HepG2 (cell line): ENCODE results near the gene EPC1. TPM values are rescaled to one million over a fixed set of nuclear protein-coding genes. Genes with fewer than 3 reads are reported as not detected.

ENCODE experiments used
- ATAC-seq: fragments of 200-7000 bp; cut with Tn5 transposase; 3 replicates; pipeline ENCODE4 v1.9.1; 2020; ENCODE audit warnings: mild to moderate bottlenecking, moderate library complexity
- BruUV-seq: library from RNA; stranded (reverse); fragments of 400-500 nt; replicated peaks from 2 replicates; lab custom pipeline; 2021; lab: Mats Ljungman, UMichigan
- CTCF ChIA-PET: fragments of 300-600 bp; formaldehyde crosslinking; extraction: SDS; loops from one replicate; lab custom pipeline; 2021; ENCODE audit warnings: low total read pairs, inconsistent platforms, low intra/inter-chr PET ratio; lab: Yijun Ruan, JAX
- POLR2A ChIA-PET: fragments of 350-600 bp; sonication (Branson Sonifier 250); formaldehyde crosslinking; loops from one replicate; lab custom pipeline; 2020; ENCODE audit warnings: antibody characterized with exemption, inconsistent platforms; lab: Yijun Ruan, JAX
- DNase-seq: peaks from one replicate; pipeline ENCODE4 v3.0.0-alpha.2; 2015; ENCODE audit warnings: low spot score
- FAIRE-seq: peaks from 3 replicates; lab custom pipeline; 2011; peaks lifted over from hg19 to GRCh38; lab: Jason Lieb, UNC
- H2AFZ ChIP-seq: one replicate; pipeline ENCODE4 v1.6.1; 2011; ENCODE audit warnings: low read length, inconsistent platforms
- H3K27ac ChIP-seq: fragments of 300-600 bp; 3 replicates; pipeline ENCODE4 v1.8.0; 2011; ENCODE audit warnings: mixed run types, mild to moderate bottlenecking, mixed read lengths, low read length, inconsistent platforms; ENCODE audit not compliant: insufficient read depth; ENCODE audit errors: extremely low read length
- H3K27me3 ChIP-seq, 2 experiments: fragments of 200-600 bp in 1 of 2; 2 replicates in 1 of 2; 3 replicates in 1 of 2; pipeline versions ENCODE4 v1.6.0 to v1.8.0; 2011; ENCODE audit warnings: low read length in 2 of 2, mild to moderate bottlenecking in 2 of 2, moderate library complexity in 2 of 2, inconsistent platforms in 1 of 2; ENCODE audit not compliant: insufficient read depth in 2 of 2, control insufficient read depth in 1 of 2
- H3K36me3 ChIP-seq, 2 experiments: fragments of 200-600 bp in 1 of 2; replicated peaks in 1 of 2; 2 replicates in 1 of 2; 3 replicates in 1 of 2; pipeline versions ENCODE4 v1.5.1 to v1.8.0; 2011; ENCODE audit warnings: low read length in 2 of 2, inconsistent platforms in 1 of 2; ENCODE audit not compliant: insufficient read depth in 2 of 2, control insufficient read depth in 1 of 2
- H3K4me1 ChIP-seq: 2 replicates; pipeline ENCODE4 v1.5.1; 2012; ENCODE audit warnings: low read length, inconsistent platforms; ENCODE audit not compliant: insufficient read depth
- H3K4me2 ChIP-seq: 2 replicates; pipeline ENCODE4 v1.6.0; 2011; ENCODE audit warnings: low read depth, low read length, inconsistent platforms
- H3K4me3 ChIP-seq, 3 experiments: fragments of 200-600 bp in 1 of 3; sonication (generic), shearing (Covaris generic) in 1 of 3; replicated peaks in 1 of 3; 2 replicates each; pipeline ENCODE4 v1.5.1; 2011 to 2016; ENCODE audit warnings: low read length in 3 of 3, inconsistent platforms in 2 of 3, low read depth in 2 of 3, mild to moderate bottlenecking in 2 of 3, control low read depth in 1 of 3, mixed read lengths in 1 of 3; ENCODE audit not compliant: insufficient read depth in 1 of 3
- H3K79me2 ChIP-seq: one replicate; pipeline ENCODE4 v1.6.1; 2011; ENCODE audit warnings: low read length, inconsistent platforms; ENCODE audit not compliant: insufficient read depth
- H3K9ac ChIP-seq: 2 replicates; pipeline ENCODE4 v1.6.0; 2011; ENCODE audit warnings: mild to moderate bottlenecking, low read depth, low read length, inconsistent platforms; ENCODE audit not compliant: insufficient read depth
- H3K9me3 ChIP-seq: 2 replicates; pipeline ENCODE4 v1.5.1; 2012; ENCODE audit warnings: mild to moderate bottlenecking, low read length
- H4K20me1 ChIP-seq: 2 replicates; pipeline ENCODE4 v1.6.0; 2011; ENCODE audit warnings: inconsistent platforms, mild to moderate bottlenecking, low read length, moderate library complexity; ENCODE audit not compliant: insufficient read depth
- ARNT ChIP-seq: fragments of 450-650 bp; IDR thresholded peaks from 2 replicates; pipeline ENCODE4 v1.6.1; 2017
- ESRRA ChIP-seq: sonication (generic); formaldehyde crosslinking; IDR thresholded peaks from 2 replicates; pipeline ENCODE4 v1.5.1; 2020; ENCODE audit warnings: mild to moderate bottlenecking, low read depth, missing genetic modification reagents
- MAFF ChIP-seq: IDR thresholded peaks from 2 replicates; pipeline ENCODE4 v1.6.1; 2011; ENCODE audit warnings: low read depth, low read length, improper control_type of control experiment
- MAFK ChIP-seq, 2 experiments: IDR thresholded peaks in 1 of 2; conservative IDR thresholded peaks in 1 of 2; 2 replicates each; pipeline ENCODE4 v1.6.1; 2011; ENCODE audit warnings: improper control_type of control experiment in 2 of 2, low read length in 2 of 2
- NFKB2 ChIP-seq: sonication (generic); formaldehyde crosslinking; IDR thresholded peaks from 2 replicates; pipeline ENCODE4 v1.4.0; 2020; ENCODE audit warnings: missing genetic modification reagents, borderline replicate concordance
- POLR2AphosphoS5 ChIP-seq: IDR thresholded peaks from 2 replicates; pipeline ENCODE4 v1.6.1; 2012; ENCODE audit warnings: low read depth, low read length
- RCOR2 ChIP-seq: IDR thresholded peaks from 2 replicates; pipeline ENCODE4 v1.6.1; 2016; ENCODE audit warnings: missing biosample characterization, missing genetic modification reagents
- SNRNP70 ChIP-seq: fragments of 200-400 bp; formaldehyde crosslinking; IDR thresholded peaks from 2 replicates; pipeline ENCODE4 v1.6.1; 2017; ENCODE audit warnings: mild to moderate bottlenecking, low read depth, low read length, moderate library complexity
- ZNF572 ChIP-seq: sonication (generic); formaldehyde crosslinking; IDR thresholded peaks from 2 replicates; pipeline ENCODE4 v1.5.1; 2020; ENCODE audit warnings: mild to moderate bottlenecking, missing genetic modification reagents
- ZNF589 ChIP-seq: sonication (generic); formaldehyde crosslinking; conservative IDR thresholded peaks from 2 replicates; pipeline ENCODE4 v1.8.0; 2022; ENCODE audit warnings: mild to moderate bottlenecking, moderate library complexity, missing genetic modification reagents
- ZNF619 ChIP-seq: sonication (generic); formaldehyde crosslinking; IDR thresholded peaks from 2 replicates; pipeline ENCODE4 v1.4.0; 2020; ENCODE audit warnings: mild to moderate bottlenecking, missing genetic modification reagents
- ZNF788 ChIP-seq: sonication (generic); formaldehyde crosslinking; IDR thresholded peaks from 2 replicates; pipeline ENCODE4 v1.5.0; 2020; ENCODE audit warnings: mild to moderate bottlenecking, missing genetic modification reagents, borderline replicate concordance
- WGBS: methylation state at CpG from one replicate; pipeline ENCODE4 v1.1.6; 2017; ENCODE audit warnings: low lambda C conversion rate; 5-methylcytosine and 5-hydroxymethylcytosine counted together
- in situ Hi-C: cut with HindIII; loops from 2 replicates; pipeline ENCODE4 v1.10.0; 2017; ENCODE audit warnings: low pct_unique_long_range_greater_than_20kb; ENCODE audit not compliant: extremely low pct_ligation_motif_present
- intact Hi-C: fragments of 100-400 bp; cut with micrococcal nuclease; formaldehyde crosslinking; loops from one replicate; pipeline ENCODE4 v1.10.0; 2022; ENCODE audit not compliant: unreplicated experiment
- polyA plus RNA-seq, 8 experiments: library from polyadenylated mRNA; depleted of rRNA in 3 of 8; stranded (reverse) in 7 of 8; unstranded in 1 of 8; fragments of >200 nt; fragmentation: Illumina TruSeq in 4 of 8; extraction: Trizol in 4 of 8; gene quantifications; 2 replicates each; pipeline versions ENCODE4 v1.2.1 to v1.2.3, GENCODE V29; 2011 to 2016; ENCODE audit warnings: low read depth in 4 of 8, missing spikeins in 1 of 8, mixed read lengths in 1 of 8; ENCODE audit not compliant: insufficient read depth in 1 of 8
- total RNA-seq, 5 experiments: library from RNA; depleted of rRNA; stranded (reverse); fragments of >200 nt; fragmentation: Illumina TruSeq; extraction: Trizol; gene quantifications; 2 replicates each; pipeline ENCODE4 v1.2.3, GENCODE V29; 2016; ENCODE audit warnings: low read depth in 1 of 5
- TF ChIP-seq, protein P1 (sequence below): sonication (generic); formaldehyde crosslinking; IDR thresholded peaks from 2 replicates; pipeline ENCODE4 v1.8.1; 2023; ENCODE audit warnings: missing genetic modification reagents, inconsistent platforms, borderline replicate concordance
- TF ChIP-seq, protein P2 (sequence below): sonication (generic); formaldehyde crosslinking; IDR thresholded peaks from 2 replicates; pipeline ENCODE4 v1.4.0; 2020; ENCODE audit warnings: missing genetic modification reagents
- TF ChIP-seq, protein P3 (sequence below): sonication (generic); formaldehyde crosslinking; IDR thresholded peaks from 2 replicates; pipeline ENCODE4 v1.4.0; 2020; ENCODE audit warnings: missing genetic modification reagents, borderline replicate concordance

Gene EPC1
- total and polyA plus RNA-seq, 2 of the 13 experiments (the other 11 are each of a cell fraction or from before 2014, with no cell fraction given): 28.7 to 44.2 TPM

DNA sequence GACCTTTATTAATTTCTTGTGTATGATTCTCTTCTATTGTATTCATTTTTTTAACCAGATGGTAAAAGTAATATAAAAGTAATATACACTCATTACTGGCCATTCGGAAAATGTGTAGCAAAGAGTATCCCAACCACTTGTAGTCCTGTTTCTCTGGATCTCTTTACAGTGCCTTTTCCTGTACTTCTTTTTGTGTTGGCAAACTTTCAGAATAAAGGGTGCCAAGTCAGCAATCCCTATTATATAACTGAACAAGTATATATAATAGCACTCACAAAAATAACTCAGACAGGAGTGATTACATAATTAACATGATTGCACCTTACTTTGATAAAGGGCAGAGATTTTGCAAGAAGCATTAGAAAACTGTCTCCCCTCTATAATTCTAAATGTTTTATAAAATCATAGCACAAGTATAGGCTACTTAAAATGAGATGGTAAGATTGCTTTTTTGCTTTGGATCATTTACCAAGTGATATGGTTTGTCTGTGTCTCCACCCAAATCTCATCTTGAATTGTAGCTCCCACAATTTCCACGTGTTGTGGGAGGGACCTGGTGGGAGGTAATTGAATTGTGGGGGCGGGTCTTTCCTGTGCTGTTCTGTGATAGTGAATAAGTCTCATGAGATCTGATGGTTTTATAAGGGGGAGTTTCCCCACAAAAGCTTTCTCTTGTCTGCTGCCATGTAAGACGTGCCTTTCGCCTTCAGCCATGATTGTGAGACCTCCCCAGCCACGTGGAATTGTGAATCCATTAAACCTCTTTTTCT, 41.5 kb upstream of the EPC1 start:
- DNase-seq: no peak
- H3K4me1 ChIP-seq: 0 out of 2 replicates have a peak, but pooled peaks cover 5% of the 10 kb centered on the region
- no peak for ATAC-seq
- H3K9me3 ChIP-seq: no peaks in the 10 kb centered on the region
- CTCF ChIA-PET: no interaction called here
- no peak overlapping the region for H3K4me2 ChIP-seq
- no peaks in the 10 kb centered on the region for H3K79me2 ChIP-seq
- H3K27me3 ChIP-seq: no peaks in the 10 kb centered on the region
- 46% methylated on average over 6 of the region's 6 CpGs for WGBS
- no TSS peak for BruUV-seq
- POLR2A ChIA-PET: no interaction called here
- TF ChIP-seq MAFK (conservative IDR thresholded peaks at IDR 0.05 in 1 of 2, IDR thresholded peaks at IDR 0.05 in 1 of 2; ENCODE audit: low read length in 2 of 2) (peak; percentile 9 to 50; a peak in 1 of 4 replicates), ZNF572 (CRISPR knock-in tag) (no peak), POLR2AphosphoS5 (no peak), MAFF (0 out of 2 replicates have a peak, but pooled peaks have one; percentile 32)
- TF ChIP-seq, protein P1, sequence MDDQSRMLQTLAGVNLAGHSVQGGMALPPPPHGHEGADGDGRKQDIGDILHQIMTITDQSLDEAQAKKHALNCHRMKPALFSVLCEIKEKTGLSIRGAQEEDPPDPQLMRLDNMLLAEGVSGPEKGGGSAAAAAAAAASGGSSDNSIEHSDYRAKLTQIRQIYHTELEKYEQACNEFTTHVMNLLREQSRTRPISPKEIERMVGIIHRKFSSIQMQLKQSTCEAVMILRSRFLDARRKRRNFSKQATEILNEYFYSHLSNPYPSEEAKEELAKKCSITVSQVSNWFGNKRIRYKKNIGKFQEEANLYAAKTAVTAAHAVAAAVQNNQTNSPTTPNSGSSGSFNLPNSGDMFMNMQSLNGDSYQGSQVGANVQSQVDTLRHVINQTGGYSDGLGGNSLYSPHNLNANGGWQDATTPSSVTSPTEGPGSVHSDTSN (CRISPR knock-in tag): no peak
- H3K27ac ChIP-seq: no peak overlapping the region
- in situ Hi-C loops (no loop called here), intact Hi-C loops (no loop called here)
- H4K20me1 ChIP-seq: no peaks in the 10 kb centered on the region
- no peak overlapping the region for H2AFZ ChIP-seq
- no peak overlapping the region for H3K9ac ChIP-seq
- H3K36me3 ChIP-seq: no peaks in the 10 kb centered on the region
- FAIRE-seq: no peak
- no peak overlapping the region for H3K4me3 ChIP-seq

DNA sequence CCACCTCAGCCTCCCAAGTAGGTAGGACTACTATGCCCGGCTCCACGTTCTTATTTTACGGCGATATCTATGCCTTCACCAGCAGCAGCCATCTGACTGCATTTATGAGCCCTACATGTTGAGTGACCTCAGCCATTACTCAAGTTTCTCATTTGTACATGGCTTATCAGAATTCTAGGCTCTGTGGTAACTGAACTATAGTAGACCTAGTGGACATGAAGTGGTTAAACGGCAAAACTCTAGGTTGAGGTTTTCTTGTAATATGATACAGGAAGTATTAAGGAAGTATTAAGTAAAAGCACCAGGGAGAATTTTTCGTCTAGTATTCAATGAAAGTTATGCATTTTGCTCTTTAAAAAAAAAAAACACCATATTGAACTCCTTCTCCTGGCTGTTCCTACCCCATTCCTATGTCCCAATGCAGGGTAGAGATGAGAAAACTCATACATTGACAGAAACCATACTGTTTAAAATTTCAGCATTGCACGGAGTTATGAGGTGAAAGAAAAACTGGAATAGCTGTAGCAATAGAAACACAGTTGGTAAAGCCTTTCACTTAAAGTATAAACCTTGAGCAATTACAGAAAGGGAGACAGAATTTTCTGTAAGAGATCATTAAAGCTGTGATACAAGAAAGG, 39.8 kb upstream of the EPC1 start:
- FAIRE-seq (no peak), ATAC-seq (no peak), DNase-seq (no peak)
- Histone ChIP-seq H3K79me2 (no peaks in the 10 kb centered on the region), H3K36me3 (no peaks in the 10 kb centered on the region), H4K20me1 (no peaks in the 10 kb centered on the region), H3K27ac (no peak overlapping the region), H3K4me3 (no peak overlapping the region), H3K4me2 (no peak overlapping the region), H3K4me1 (peaks cover 7% of the 10 kb centered on the region), H3K9ac (no peak overlapping the region), H3K9me3 (no peaks in the 10 kb centered on the region), H3K27me3 (no peaks in the 10 kb centered on the region), H2AFZ (no peak overlapping the region)
- ChIA-PET POLR2A (no interaction called here), CTCF (no interaction called here)
- in situ Hi-C loops (no loop called here), intact Hi-C loops (no loop called here)
- WGBS: 59% methylated on average over 7 of the region's 7 CpGs
- no TSS peak for BruUV-seq
- TF ChIP-seq, protein P2, sequence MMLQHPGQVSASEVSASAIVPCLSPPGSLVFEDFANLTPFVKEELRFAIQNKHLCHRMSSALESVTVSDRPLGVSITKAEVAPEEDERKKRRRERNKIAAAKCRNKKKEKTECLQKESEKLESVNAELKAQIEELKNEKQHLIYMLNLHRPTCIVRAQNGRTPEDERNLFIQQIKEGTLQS (CRISPR knock-in tag): no peak
- no peak for TF ChIP-seq SNRNP70
- no peak for TF ChIP-seq ZNF788 (CRISPR knock-in tag)
- no peak for TF ChIP-seq ZNF589 (CRISPR knock-in tag)
- no peak for TF ChIP-seq NFKB2 (CRISPR knock-in tag)
- no peak for TF ChIP-seq ZNF619 (CRISPR knock-in tag)
- TF ChIP-seq ESRRA: no peak
- TF ChIP-seq ARNT: no peak
- TF ChIP-seq, protein P3, sequence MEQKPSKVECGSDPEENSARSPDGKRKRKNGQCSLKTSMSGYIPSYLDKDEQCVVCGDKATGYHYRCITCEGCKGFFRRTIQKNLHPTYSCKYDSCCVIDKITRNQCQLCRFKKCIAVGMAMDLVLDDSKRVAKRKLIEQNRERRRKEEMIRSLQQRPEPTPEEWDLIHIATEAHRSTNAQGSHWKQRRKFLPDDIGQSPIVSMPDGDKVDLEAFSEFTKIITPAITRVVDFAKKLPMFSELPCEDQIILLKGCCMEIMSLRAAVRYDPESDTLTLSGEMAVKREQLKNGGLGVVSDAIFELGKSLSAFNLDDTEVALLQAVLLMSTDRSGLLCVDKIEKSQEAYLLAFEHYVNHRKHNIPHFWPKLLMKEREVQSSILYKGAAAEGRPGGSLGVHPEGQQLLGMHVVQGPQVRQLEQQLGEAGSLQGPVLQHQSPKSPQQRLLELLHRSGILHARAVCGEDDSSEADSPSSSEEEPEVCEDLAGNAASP (CRISPR knock-in tag): no peak
- TF ChIP-seq RCOR2 (CRISPR knock-in tag): no peak
